OCI-LY7 (cell line): Measurements from ENCODE around the gene SOX12. TPM values are rescaled to one million over a fixed set of nuclear protein-coding genes. Genes with fewer than 3 reads are reported as not detected.

Experiments
- BruUV-seq: library from RNA; stranded (reverse); fragments of 400-500 nt; replicated peaks from 2 replicates; lab custom pipeline; 2021; lab: Mats Ljungman, UMichigan
- CTCF ChIA-PET: fragments of 300-600 bp; sonication (Branson Sonifier 250); formaldehyde crosslinking; loops from one replicate; lab custom pipeline; 2022; ENCODE audit warnings: antibody characterized with exemption; ENCODE audit not compliant: unreplicated experiment; lab: Charles Lee
- POLR2A ChIA-PET: fragments of 300-600 bp; sonication (Branson Sonifier 250); formaldehyde crosslinking; loops from one replicate; lab custom pipeline; 2022; ENCODE audit warnings: antibody characterized with exemption; lab: Charles Lee
- DNase-seq: peaks from one replicate; pipeline ENCODE4 v3.0.0-alpha.2; 2015; ENCODE audit warnings: low spot score
- H2AFZ ChIP-seq: fragments of 200-600 bp; sonication (generic), shearing (Covaris generic); 2 replicates; pipeline ENCODE4 v1.6.1; 2014; ENCODE audit warnings: mild to moderate bottlenecking, antibody characterized with exemption, low read length, moderate library complexity
- H3K27ac ChIP-seq: fragments of 200-600 bp; sonication (generic); 2 replicates; pipeline ENCODE4 v1.5.1; 2014; ENCODE audit warnings: mixed run types, low read depth, mild to moderate bottlenecking, moderate library complexity, low read length, inconsistent platforms; ENCODE audit not compliant: poor library complexity, severe bottlenecking
- H3K36me3 ChIP-seq: fragments of 200-600 bp; sonication (generic); 2 replicates; pipeline ENCODE4 v1.6.1; 2014; ENCODE audit warnings: mild to moderate bottlenecking, antibody characterized with exemption, low read length, moderate library complexity, mixed read lengths; ENCODE audit not compliant: insufficient read depth
- H3K4me1 ChIP-seq: fragments of 200-600 bp; sonication (generic); 2 replicates; pipeline ENCODE4 v1.5.1; 2014; ENCODE audit warnings: mild to moderate bottlenecking, low read length; ENCODE audit not compliant: insufficient read depth, poor library complexity, severe bottlenecking
- H3K4me2 ChIP-seq: fragments of 200-600 bp; sonication (generic); 2 replicates; pipeline ENCODE4 v1.6.1; 2014; ENCODE audit warnings: mild to moderate bottlenecking, low read length
- H3K4me3 ChIP-seq: fragments of 200-600 bp; sonication (generic); 2 replicates; pipeline ENCODE4 v1.5.1; 2014; ENCODE audit warnings: mild to moderate bottlenecking, low read depth, low read length; ENCODE audit not compliant: poor library complexity, severe bottlenecking
- H3K79me2 ChIP-seq: fragments of 200-600 bp; sonication (generic); 2 replicates; pipeline ENCODE4 v1.6.1; 2016; ENCODE audit warnings: low read depth, mild to moderate bottlenecking, low read length, moderate library complexity, mixed read lengths; ENCODE audit not compliant: insufficient read depth
- H3K9me2 ChIP-seq: fragments of 200-600 bp; sonication (generic); 2 replicates; pipeline ENCODE4 v1.6.1; 2016; ENCODE audit warnings: mild to moderate bottlenecking, low read length, mixed read lengths; ENCODE audit not compliant: insufficient read depth
- H3K9me3 ChIP-seq: fragments of 200-600 bp; sonication (generic); 2 replicates; pipeline ENCODE4 v1.6.1; 2014; ENCODE audit warnings: mild to moderate bottlenecking, mixed run types, low read length, mixed read lengths
- H4K20me1 ChIP-seq: fragments of 200-600 bp; sonication (generic); 2 replicates; pipeline ENCODE4 v1.6.1; 2014; ENCODE audit warnings: mild to moderate bottlenecking, antibody characterized with exemption, low read length, moderate library complexity, mixed read lengths; ENCODE audit not compliant: insufficient read depth
- CTCF ChIP-seq: fragments of 200-600 bp; sonication (generic); conservative IDR thresholded peaks from 2 replicates; pipeline ENCODE4 v1.5.1; 2014; ENCODE audit warnings: mild to moderate bottlenecking, antibody characterized with exemption, low read length, moderate library complexity, mixed read lengths
- EZH2phosphoT487 ChIP-seq: fragments of 200-600 bp; sonication (generic); IDR thresholded peaks from 2 replicates; pipeline ENCODE4 v1.6.1; 2018; ENCODE audit warnings: low read depth, borderline replicate concordance, mild to moderate bottlenecking, mixed run types, antibody characterized with exemption, low read length, moderate library complexity, mixed read lengths
- intact Hi-C: fragments of 100-400 bp; cut with micrococcal nuclease; formaldehyde crosslinking; loops from one replicate; pipeline ENCODE4 v1.10.0; 2022; ENCODE audit not compliant: unreplicated experiment
- total RNA-seq, 2 experiments: library from RNA; depleted of rRNA in 1 of 2; stranded (reverse); fragments of >200 nt in 1 of 2; shearing (Covaris generic) in 1 of 2; gene quantifications; 2 replicates each; pipeline ENCODE4 v1.2.3, GENCODE V29; 2014 to 2022

Gene SOX12
- total RNA-seq, 2 experiments from 2014 or later: 16.4 to 43.8 TPM

GRCh38 chr20:290084-290831 lies 35.1 kb upstream of the SOX12 start, which contains the start of gene C20orf96:
Gene C20orf96, minus strand, starts transcription at chr20:290750. Its CDS starts 140 bp downstream, at chr20:290610.
- CTCF ChIA-PET: no interaction called here
- POLR2A ChIA-PET: interaction anchor here (0.6 kb wide), 1 partner anchor 90 kb away, joined by 4 read pairs; the partner anchor contains the start of gene TRIB3
- DNase-seq: peak; percentile 96
- Histone ChIP-seq H4K20me1 (no peaks in the 10 kb centered on the region), H3K4me1 (peaks cover 22% of the 10 kb centered on the region), H3K4me2 (peak within 1 kb of the TSS; percentile 74), H3K36me3 (no peaks in the 10 kb centered on the region), H3K4me3 (peak within 1 kb of the TSS; percentile 71), H3K27ac (no peak within 1 kb of the TSS), H3K9me3 (no peaks in the 10 kb centered on the region), H2AFZ (peak within 1 kb of the TSS; percentile 95), H3K9me2 (no peaks in the 10 kb centered on the region), H3K79me2 (no peaks in the 10 kb centered on the region)
- BruUV-seq: no TSS peak
- TF ChIP-seq CTCF (peak; percentile 56; the same call in 1 of the 2 replicates), EZH2phosphoT487 (no peak)
- intact Hi-C loops: no loop called here

- peaks cover 25% of the 10 kb centered on the region for H3K79me2 ChIP-seq
- H3K36me3 ChIP-seq: peaks cover 2% of the 10 kb centered on the region
- no TSS peak for BruUV-seq
- no peak for DNase-seq
- H3K9me3 ChIP-seq: no peaks in the 10 kb centered on the region
- POLR2A ChIA-PET: interaction anchor here (1.1 kb wide), 1 partner anchor 29 kb away, joined by 4 read pairs; no protein-coding TSS in a partner anchor
- peaks cover 10% of the 10 kb centered on the region; the same call in 1 of the 2 replicates for H4K20me1 ChIP-seq
- no peak overlapping the region for H3K27ac ChIP-seq
- no peaks in the 10 kb centered on the region for H3K9me2 ChIP-seq
- H3K4me2 ChIP-seq: no peak overlapping the region
- no peak overlapping the region for H3K4me3 ChIP-seq
- intact Hi-C loops: no loop called here
- no peak for TF ChIP-seq CTCF
- no peak for TF ChIP-seq EZH2phosphoT487
- CTCF ChIA-PET: no interaction called here
- H3K4me1 ChIP-seq: peaks cover 31% of the 10 kb centered on the region
- H2AFZ ChIP-seq: no peak overlapping the region
Measured at GRCh38 chr20:294602-295001, 30.8 kb upstream of the SOX12 start.

GRCh38 chr20:295804-296203 lies 29.5 kb upstream of the SOX12 start:
- no TSS peak for BruUV-seq
- no peak for DNase-seq
- H4K20me1 ChIP-seq: peaks cover 20% of the 10 kb centered on the region; the same call in 1 of the 2 replicates
- no peak overlapping the region for H3K27ac ChIP-seq
- POLR2A ChIA-PET: no interaction called here
- TF ChIP-seq EZH2phosphoT487: no peak
- no peak for TF ChIP-seq CTCF
- no peak overlapping the region for H3K4me3 ChIP-seq
- no peak overlapping the region for H2AFZ ChIP-seq
- intact Hi-C loops: no loop called here
- H3K79me2 ChIP-seq: peaks cover 34% of the 10 kb centered on the region
- H3K9me3 ChIP-seq: no peaks in the 10 kb centered on the region
- no peak overlapping the region for H3K4me2 ChIP-seq
- CTCF ChIA-PET: no interaction called here
- peaks cover 39% of the 10 kb centered on the region for H3K4me1 ChIP-seq
- peaks cover 14% of the 10 kb centered on the region for H3K36me3 ChIP-seq
- no peaks in the 10 kb centered on the region for H3K9me2 ChIP-seq
